Tongue (tissue), 2 donors: Measurements from ENCODE around the gene SYF2. TPM values are rescaled to one million over a fixed set of nuclear protein-coding genes. Genes with fewer than 3 reads are reported as not detected.
A peak's percentile ranks its signal among the peaks of the same experiment; 100 is the strongest.
"Not testable (repeated sequence)": the region's sequence is repeated elsewhere in the genome, so short reads cannot be mapped to it uniquely, and the experiment has no call there.

ENCODE experiments used
- DNase-seq: peaks from one replicate; pipeline ENCODE4 v3.0.0-alpha.2; 2015
- total RNA-seq: library from RNA; depleted of rRNA; stranded (reverse); fragments of >200 nt; gene quantifications from one replicate; pipeline ENCODE4 v1.2.3, GENCODE V29; 2014

Gene SYF2
- total RNA-seq, 1 donor from 2014 or later, result 46.6 TPM

DNA sequence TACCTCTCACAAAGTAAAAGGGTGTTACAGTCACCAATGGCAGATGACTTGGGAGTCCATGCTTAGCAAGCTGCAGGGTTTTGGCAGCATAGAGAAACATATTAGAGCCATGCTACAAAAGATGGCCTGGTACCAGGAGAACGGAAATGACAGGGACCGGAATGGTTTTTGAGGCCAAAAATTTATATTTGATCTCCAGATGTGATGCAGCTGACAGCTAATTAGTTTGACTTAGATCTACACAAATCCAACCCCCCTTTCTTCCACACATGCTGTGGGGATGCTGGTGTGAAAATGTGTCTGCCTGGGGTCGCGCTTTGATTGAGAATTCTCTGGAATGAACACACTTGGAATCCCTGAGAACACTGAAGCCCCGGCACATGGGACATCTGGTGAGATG is 26.5 kb downstream of the SYF2 start:
- no peak for DNase-seq

DNA sequence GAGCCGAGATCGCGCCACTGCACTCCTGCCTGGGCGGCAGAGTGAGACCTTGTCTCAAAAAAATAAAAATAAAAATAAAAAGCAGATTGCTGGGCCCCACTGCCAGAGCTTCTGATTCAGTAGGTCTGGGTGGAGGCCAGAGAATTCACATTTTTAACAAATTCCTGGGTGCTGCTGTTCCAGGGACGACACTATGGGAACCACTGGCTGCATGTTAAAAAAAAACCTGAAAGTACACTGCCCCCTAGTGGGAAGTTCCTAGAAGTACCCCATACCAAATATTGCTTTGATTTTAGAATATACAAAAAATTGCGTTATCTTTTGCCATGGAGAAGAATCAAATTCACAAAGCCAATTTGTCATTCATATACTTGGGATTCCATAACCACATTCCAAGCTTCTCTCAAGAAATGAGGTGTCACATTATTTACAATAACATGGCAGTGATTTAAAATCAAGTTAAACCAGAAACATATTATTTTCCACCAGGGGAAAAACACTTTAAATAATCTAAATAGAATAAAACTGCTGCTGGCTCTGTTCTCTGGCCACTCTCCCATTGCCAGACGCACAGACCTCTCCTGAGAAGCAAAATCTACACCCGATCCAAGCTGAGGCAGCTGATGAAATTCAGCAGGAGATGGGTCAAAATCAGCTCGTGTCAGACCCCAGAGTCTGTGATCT is 27.4 kb downstream of the SYF2 start:
- DNase-seq, result peak; percentile 81

DNA sequence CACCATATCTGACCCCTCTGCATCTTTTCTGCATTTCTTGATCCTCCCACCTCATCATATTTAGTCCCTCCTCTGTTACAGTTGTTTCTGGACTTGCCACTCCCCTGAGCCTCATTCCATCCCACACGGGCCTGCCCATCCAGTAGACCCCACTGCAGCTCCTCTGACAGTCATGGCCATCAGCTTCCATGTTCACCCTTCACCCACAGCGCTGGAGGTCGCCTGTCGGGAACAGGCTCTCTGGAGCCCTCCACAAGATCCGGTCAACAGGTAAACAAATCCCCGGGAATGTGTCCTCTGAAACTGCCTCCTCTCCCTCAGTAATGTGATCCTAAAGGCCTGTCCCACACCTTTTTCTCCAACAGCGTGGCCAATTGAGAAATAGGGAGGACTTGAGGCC is 31.3 kb downstream of the SYF2 start:
- no peak for DNase-seq

DNA sequence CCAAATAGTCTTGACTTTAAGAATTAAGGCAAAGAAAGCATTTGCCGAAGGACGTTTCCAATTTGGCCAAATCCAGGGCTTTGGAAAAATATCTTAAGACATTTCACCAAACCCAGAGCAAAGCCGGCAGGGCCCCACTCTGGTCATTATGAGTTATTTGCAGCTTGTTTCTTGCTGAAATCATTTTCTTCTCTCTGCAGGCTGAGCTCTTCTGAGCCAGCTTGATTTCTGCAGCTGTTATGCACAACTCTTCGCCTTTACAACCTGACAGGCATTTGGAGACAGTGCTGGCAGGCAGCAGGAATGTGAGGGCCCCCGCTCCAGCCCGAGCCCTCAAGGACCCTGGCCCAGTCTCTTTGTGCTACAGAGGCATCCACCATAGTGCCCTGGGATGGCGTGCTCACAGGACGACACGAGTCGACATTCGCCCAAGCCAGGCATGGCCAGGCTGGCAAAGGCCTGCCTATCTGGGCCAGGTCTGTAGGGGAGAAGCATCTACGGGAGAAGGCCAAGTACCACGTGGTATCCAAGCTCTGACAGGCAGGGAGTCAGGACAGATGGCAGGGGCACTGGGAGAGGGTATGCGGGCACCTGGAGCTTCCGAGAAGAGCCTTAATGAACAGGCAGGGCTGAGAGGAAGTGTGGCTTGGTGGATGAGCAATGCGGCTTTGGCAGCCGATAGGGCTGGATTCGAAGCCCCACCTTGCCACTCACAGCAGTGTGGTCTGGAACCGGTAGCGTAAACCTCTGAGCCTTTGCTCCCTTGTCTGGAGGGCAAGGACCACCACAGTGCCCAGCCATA is 32.3 kb downstream of the SYF2 start:
- peak; percentile 86 for DNase-seq

DNA sequence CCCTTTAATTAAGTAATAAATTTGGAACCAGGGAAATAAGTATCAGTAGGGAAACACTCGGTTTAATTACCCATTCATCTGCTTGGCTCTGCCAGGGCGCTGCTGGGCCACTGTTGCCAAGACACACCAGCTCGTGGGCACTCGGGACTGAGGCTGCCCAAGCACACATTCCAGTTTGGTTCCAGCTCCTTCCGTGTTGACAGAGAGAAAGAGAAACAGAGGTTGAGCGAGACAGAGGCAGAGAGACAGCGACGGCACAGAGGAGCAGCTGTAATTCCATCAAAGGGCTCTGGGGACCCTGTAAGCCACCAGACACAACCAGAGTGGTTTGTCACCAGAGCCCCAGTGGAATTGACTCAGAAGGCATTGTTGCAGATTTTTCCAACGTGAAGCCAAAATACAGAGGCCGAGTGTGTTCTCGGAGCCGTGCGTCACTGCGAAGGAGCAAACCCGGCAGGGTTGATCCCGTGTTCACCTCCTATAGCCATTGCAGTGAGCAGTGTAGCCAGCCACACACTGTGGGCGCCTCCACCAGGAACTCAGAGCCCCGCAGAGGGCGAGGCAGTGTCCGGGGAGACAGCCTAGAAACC is 33.5 kb downstream of the SYF2 start:
- peak; percentile 85 for DNase-seq

DNA sequence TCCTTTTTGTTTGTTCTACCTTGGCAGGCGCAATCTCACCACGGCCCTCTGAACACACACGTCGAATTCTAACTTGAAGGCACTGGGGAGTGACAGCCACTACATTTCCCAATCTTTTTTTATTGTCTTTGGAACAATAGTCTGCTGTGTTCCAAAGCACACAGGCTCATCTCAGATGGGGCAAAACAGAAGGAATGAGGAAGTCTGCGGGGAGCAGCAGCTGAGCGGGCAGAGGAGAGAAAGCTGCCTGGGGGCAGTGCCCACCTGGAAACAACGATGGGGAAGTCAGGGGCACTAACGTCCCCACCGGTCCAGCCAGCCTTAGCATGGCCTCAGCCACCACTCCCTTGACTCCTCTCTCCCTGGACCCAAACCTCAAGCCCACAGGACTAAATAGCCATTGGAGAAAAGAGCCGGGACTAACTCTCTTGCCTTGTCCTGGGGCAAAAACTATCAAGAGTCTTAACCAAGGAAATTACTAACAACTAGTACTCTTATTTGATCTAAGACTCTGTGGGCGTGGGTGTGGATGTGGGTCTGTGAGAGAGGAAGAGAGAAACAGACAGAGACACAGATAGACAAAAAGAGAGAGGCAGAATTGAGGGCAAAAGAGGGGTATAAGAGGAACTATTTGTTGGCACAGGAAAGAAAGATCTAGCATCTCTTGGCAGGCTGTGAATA is 34.2 kb downstream of the SYF2 start:
- no peak for DNase-seq

DNA sequence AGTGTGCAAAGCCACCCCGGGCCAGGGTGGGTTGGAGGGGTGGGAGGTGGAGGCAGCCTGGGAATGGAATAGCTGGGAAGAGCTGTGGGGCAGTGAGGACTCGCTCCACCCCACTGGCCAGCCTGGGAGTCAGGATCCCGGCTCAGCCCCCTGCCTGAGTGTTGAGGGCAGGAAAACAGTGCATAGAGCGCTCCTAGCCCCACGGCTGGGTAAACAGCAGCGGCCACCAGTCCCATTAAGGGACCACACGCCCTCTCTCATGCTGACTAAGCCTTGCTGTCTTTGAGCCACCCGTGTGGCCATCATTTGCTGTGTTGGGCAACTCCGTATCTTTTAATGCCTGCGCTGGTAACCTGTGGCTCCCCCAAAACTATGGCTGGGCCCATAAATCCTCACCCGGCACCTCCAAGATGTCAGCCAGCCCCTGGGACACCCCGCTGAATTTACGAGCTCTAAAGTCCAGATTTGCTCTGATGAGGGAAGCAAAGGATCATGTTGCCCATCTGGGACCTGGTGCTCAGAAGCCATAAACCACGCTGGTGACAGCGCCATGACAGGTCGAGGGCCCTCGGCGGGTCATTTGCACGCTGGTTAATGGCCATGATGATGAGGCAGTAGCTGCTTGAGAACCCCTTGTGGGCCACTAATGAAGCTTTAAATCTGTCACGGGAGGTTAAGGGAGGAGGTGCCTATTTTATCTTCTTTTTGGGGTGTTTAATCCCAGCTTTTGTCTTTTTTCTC is 34.9 kb downstream of the SYF2 start:
- no peak for DNase-seq

DNA sequence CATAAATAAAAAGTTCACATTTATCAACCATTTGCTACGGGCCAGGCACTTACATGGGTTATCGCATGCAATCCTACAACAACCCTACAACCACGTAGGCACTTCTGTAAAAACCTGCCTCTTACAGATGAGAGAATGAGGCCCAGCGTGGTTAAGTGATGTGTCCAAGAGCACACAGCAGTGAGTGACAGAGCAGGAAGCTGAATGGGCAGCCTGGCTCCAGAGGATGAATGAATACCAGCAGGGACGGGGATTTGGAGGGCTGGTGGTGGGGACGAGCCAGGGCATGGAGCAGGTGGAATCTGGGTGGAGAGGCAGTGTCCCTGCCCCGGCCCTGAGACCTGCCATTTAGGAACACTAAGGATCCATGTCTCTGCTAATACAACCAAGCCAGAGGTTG is 35.5 kb downstream of the SYF2 start:
- DNase-seq, result no peak

DNA sequence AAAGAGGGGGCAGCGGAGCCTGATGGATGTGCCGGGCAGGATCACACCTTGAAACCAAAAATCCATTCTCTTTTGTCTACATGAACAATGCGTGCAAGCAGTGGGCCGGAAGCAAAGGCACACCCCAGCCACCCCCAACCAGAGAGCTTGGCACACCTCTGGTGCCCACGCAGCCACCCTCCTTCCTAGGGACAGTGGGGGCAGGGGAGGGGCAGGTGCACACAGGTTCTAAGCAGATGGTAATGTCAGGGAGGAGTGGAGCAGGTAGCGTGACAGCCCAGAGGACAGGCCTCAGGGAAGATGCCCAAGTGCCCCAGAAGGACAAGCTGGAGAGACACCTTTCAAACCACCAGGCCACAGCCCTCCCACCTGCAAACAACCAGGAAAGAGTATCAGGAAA is 36.5 kb downstream of the SYF2 start:
- no peak for DNase-seq

DNA sequence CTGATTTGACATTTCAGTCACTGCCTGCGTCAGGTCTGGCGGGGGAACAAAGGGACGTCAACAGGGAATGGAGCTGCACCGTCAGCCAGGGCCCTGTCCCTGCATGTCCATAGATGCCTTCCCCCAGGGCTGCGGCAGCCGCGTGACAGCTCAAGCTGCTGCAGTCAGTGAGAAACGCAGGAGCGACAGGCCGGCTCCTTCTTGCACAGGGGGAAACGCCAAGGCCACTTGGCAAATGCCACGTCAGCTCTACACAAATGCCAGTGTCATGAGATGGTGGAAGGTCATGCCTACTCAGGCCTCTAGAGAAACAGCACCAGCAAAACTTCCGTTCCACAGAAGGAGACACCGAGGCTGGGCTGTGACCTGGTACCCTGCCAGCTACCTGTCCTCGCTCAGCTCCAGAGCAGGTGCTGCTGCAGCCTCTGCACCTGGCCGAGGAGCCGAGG is 37.7 kb downstream of the SYF2 start:
- peak; percentile 63 for DNase-seq

DNA sequence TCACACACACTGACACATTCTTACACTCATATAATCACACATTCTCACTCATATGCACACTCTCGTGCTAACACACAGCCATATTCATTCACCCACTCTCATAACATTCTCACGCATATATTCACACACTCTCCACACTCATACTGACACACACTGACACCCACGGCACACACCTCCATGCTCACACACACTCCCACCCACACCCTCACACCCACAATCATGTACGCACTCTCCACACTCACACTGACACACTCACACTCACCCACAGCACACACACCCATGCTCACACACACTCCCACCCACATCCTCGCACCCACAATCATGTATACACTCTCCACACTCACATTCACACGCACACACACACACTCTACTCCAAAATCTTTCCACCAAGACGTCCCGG is 38.2 kb downstream of the SYF2 start:
- DNase-seq, result no peak

DNA sequence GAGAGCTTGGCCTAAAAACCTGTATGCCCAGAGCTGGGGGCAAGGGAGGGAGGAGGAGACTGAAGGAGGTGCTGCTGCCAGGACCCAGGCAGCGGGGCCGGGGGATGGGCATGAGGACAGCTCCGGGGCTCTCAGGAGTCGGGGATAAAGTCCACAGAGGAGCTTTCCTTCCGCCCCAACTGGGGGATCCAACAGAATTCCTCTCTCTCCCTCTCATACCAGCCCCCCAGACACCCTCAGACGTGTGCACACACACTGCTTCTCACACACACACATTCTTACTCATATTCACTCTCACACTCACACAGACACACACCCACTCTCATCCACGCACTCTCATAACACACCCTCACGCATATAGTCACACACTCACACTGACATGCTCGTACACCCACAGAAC is 39.1 kb downstream of the SYF2 start:
- no peak for DNase-seq

DNA sequence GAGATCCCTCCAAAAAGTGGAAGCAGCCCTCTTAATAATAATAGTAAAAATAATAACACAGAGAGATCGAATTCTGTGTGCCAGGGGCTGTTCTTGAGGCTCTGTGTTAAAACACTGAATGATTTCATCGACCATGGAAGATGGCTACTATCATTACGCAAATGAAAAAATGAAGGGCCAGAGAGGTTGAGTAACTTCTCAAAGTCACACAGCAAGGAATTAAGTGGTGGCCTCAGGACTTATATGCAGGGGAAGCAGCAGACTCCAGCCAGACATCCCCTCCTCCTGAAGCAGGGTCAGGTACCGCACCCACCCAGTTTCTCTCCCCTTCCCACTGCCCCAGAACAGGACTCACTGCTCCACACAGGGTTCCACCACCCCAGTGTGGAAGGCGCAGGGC is 40.1 kb downstream of the SYF2 start:
- no peak for DNase-seq

DNA sequence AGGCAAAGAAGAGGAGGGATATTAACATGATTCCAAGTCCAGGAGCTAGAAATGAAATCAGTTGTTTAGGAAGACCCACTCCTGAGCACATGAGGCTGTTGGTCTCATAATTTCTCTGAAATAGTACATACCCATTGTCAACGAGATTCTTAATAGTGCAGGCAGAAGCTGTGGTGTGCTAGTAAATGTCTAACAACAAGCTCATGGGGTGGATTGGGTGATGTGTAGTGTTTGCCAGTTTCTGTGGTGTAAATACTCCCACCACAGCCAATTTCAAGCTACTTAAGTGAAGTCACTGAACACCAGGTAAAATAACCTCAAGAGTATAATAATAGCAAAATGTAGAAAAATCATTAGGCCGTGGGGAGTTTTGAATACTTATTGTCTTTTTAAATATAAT is 42.0 kb downstream of the SYF2 start:
- DNase-seq, result no peak

DNA sequence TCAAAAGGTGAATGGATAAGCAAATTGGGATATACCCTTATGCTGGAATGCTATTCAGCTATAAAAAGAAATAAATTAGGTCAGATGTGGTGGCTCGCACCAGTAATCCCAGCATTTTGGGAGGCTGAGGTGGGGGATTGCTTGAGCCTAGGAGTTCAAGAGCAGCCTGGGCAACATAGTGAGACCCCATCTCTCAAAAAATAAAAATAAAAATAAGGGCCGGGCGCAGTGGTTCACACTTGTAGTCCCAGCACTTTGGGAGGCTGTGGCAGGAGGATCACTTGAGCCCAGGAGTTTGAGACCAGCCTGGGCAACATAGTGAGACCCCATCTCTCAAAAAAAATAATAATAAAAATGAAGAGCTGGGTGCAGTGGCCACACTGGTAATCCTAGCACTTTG is 44.4 kb downstream of the SYF2 start:
- not testable (repeated sequence) for DNase-seq

DNA sequence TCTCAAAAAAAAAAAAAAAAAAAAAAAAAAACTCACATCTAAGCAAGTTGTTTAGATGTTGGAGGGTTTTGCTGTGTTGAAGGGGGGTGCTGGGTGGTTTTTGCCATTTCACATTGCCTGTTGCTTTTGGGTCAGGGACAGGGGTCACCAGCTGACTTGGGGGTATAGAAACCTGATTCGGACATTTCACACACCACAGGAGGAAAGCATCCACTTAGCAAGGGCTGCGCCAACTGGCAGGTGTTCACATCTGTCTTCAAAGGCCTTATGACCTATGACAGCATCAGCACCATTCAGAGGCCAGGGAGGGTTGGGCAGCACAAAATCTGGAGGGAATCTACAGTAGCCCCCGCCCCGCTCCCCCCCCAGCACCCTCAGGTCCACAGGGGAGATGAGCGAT is 45.2 kb downstream of the SYF2 start:
- DNase-seq, result no peak

DNA sequence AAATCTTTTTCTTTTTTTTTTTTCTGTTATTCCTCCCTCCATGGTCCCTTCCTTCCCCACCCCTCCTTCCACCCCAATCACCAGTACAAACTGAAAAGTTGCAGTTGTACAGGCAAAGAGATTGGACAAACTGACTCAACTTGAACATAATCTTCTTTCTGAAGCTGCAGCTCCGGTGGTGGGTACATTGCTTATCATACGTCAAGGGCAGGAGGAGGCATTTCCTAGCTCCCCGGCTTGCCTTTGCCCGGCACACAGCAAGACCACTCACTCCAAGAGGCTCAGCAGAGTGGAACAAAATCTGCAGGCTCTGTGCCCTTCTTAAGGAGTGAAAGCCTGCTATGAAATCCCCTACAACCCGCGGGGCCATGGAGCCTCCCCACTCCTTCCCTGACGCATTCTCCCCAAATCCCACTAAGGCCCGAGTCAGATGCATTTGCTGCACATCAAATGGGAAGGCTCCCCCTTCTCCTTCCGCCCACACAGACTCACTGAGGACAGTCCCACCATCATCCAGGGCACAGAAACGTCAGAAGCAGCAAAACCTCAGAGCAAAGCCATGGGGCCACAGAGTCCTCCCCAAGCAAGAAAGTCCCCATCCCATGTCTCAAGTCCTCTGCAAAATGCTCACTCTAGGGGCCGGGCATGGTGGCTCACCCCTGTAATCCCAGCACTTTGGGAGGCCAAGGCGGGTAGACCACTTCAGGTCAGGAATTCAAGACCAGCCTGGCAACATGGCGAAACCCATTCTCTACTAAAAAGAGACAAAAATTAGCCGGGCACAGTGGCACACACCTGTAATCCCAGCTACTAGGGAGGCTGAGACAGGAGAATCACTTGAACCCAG is 45.9 kb downstream of the SYF2 start:
- DNase-seq, result peak; percentile 23

DNA sequence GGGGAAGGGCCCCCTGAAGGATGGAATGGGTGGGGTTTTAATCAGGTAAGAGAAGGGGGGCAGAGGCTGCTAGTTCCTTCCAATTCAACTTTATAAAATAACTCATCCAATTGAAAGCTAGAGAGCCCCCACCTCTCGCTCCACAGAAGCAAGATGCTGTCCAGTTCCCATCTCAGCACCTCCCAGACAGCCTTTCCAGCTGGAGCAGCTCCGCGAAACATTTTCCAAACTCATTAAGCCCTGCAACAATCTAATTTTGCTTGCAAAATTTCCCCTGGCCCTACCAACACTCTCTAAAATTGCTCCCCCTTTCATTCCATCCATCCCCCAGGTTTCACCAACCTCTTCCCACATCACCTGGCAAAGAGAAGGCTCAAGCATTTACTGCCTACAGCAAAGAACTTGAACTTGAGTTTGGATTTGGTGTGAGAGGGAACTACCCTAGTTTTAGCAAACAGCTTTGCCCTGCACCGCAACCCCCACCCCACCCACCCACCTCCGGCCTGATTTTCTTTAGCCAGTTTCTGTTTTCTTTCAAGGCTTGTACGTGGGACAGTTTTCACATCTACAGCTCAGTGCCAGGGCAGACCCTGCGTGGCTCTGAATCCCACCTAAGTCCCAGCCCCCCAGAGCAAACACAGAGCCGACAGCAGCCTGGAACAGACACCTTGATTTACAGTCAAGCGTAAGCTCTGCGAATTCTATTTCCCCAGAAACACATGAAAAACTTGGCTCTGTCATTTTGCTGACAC is 46.7 kb downstream of the SYF2 start:
- DNase-seq, result peak; percentile 80

DNA sequence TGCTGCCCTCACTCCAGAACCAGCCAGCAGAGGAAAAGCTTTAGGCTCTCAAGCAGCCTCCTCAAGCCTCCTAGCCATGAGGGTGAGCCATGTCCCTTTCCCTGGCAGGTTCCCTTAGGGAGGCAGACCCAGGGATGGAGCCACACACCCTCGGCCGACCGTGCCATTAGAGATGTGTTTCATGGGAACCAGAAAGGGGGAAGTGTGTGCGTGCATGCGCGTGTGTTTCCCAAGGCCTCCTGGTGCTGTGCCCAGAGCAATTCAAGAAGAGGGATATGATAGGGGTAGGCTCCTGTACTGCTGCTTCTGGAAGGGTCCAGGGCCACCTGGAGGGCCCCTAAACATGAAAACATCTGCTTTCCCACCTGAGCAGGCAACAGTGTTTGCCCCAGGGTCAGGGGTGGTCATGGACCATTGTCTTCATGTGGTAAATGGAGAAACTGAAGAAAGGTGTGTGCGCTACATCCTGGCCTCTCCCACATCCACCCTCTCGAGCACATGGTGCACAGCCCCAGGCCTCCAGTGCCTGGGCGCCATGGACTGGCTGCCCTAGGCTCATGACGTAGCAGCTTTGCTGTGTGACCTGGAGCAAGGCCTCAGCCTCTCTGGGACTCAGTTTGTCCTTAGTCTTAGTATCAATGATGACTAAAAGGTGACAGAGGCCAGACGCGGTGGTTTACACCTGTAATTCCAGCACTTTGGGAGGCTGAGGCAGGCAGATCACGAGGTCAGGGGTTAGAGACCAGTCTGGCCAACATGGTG is 48.1 kb downstream of the SYF2 start:
- no peak for DNase-seq
